Pancreas (tissue), 10 donors: ENCODE measurements around the gene ESPN. TPM values are rescaled to one million over a fixed set of nuclear protein-coding genes. Genes with fewer than 3 reads are reported as not detected.

Experiments used
- ATAC-seq, 4 donors: fragments of 200-7000 bp; cut with Tn5 transposase; one replicate each; pipeline versions ENCODE4 v1.8.0 to v1.9.1; 2020; ENCODE audit warnings: mild to moderate bottlenecking in 4 of 4, moderate library complexity in 4 of 4
- DNase-seq, 6 donors: peaks; one replicate each; pipeline ENCODE4 v3.0.0-alpha.2; 2020
- FAIRE-seq: peaks from 2 replicates; lab custom pipeline; 2012; peaks lifted over from hg19 to GRCh38; lab: Jason Lieb, UNC
- H3K27ac ChIP-seq, 4 donors: fragments of 200-600 bp; sonication (generic); 1 replicate in 3 of 4; 2 replicates in 1 of 4; pipeline versions ENCODE4 v1.5.0 to v1.8.0; 2020
- H3K27me3 ChIP-seq, 4 donors: fragments of 200-600 bp; one replicate each; pipeline ENCODE4 v1.8.0; 2021
- H3K36me3 ChIP-seq, 3 donors: fragments of 200-600 bp; sonication (generic) in 1 of 3; one replicate each; pipeline versions ENCODE4 v1.5.0 to v1.8.0; 2020 to 2021
- H3K4me1 ChIP-seq, 3 donors: fragments of 200-600 bp; one replicate each; pipeline ENCODE4 v1.8.0; 2021
- H3K4me3 ChIP-seq, 4 donors: fragments of 200-600 bp; sonication (generic) in 2 of 4; one replicate each; pipeline versions ENCODE4 v1.5.0 to v1.8.0; 2020 to 2021
- H3K9me3 ChIP-seq, 4 donors: fragments of 200-600 bp; one replicate each; pipeline ENCODE4 v1.8.0; 2021
- CTCF ChIP-seq, 4 donors: fragments of 200-600 bp; sonication (generic) in 3 of 4; IDR thresholded peaks; one replicate each; pipeline versions ENCODE4 v1.5.0 to v1.8.0; 2021; ENCODE audit warnings: antibody characterized with exemption in 4 of 4
- WGBS, 2 donors: extraction: QIAGEN DNeasy Blood & Tissue Kit; methylation state at CpG; one replicate each; pipeline ENCODE4 v1.1.7; 2013; 5-methylcytosine and 5-hydroxymethylcytosine counted together
- intact Hi-C, 3 donors: fragments of 100-400 bp; cut with DNase I; formaldehyde crosslinking; loops; one replicate each; pipeline versions ENCODE4 v1.11.1 to v1.14.2; 2022
- polyA plus RNA-seq, 2 donors: library from polyadenylated mRNA; stranded (reverse); fragments of 200-250 nt; gene quantifications; one replicate each; pipeline ENCODE4 v1.2.3, GENCODE V29; 2013
- total RNA-seq, 6 donors: library from RNA; stranded (reverse); fragmentation: NEBNext Ultra II Directional in 4 of 6; extraction: Animal tissue kit (Norgen Biotek cat#: 25700) in 4 of 6; gene quantifications; one replicate each; pipeline versions ENCODE4 v1.2.1 to v1.2.4, GENCODE V29; 2021 to 2023
- donor health status: healthy with polysubstance abuse.
- donor health status: DM: no; HTN: no; CAD: no; lungs with moderate emphysema.
- donor health status: DM: no; HTN: no; CAD: no.
- donor health status: control.
- donor health status: control.
- donor health status: Bipolar disorder and iron deficiency.
- donor health status: DM: yes; HTN: yes; CAD: no.
- donor health status: DM: no; HTN: no; CAD: no.
- donor health status: DM: no; HTN: no; CAD: no.
- donor health status: DM: yes; HTN: yes; CAD: no.

ESPN gene
- total and polyA plus RNA-seq, 8 donors = 0.28 to 2.5 (median 0.68) TPM

- ATAC-seq = no peak
- no peak overlapping the region for H3K4me3 ChIP-seq
- peak in 1 of 6 donors; percentile 50 for DNase-seq
- no peaks in the 10 kb centered on the region for H3K9me3 ChIP-seq
- no peaks in the 10 kb centered on the region for H3K36me3 ChIP-seq
- no peak overlapping the region for H3K27ac ChIP-seq
- TF ChIP-seq CTCF (IDR thresholded peaks at IDR 0.05) = no peak
- no peaks in the 10 kb centered on the region for H3K4me1 ChIP-seq
- H3K27me3 ChIP-seq = no peaks in the 10 kb centered on the region
- no peak for FAIRE-seq
- intact Hi-C loops = no loop called here
- 76 to 78% methylated on average over 19 to 20 of the region's 20 CpGs for WGBS, 2 donors
Measured at GRCh38 chr1:6503884-6504602, 79.5 kb downstream of the ESPN start.

GRCh38 chr1:6504887-6505286 lies 80.3 kb downstream of the ESPN start:
- Histone ChIP-seq H3K4me3 (no peak overlapping the region), H3K9me3 (no peaks in the 10 kb centered on the region), H3K4me1 (no peaks in the 10 kb centered on the region), H3K27ac (no peak overlapping the region), H3K27me3 (no peaks in the 10 kb centered on the region), H3K36me3 (no peaks in the 10 kb centered on the region)
- WGBS, 2 donors = 84 to 90% methylated on average over 15 of the region's 15 CpGs
- DNase-seq = no peak
- intact Hi-C loops = no loop called here
- no peak for FAIRE-seq
- no peak for TF ChIP-seq CTCF (IDR thresholded peaks at IDR 0.05)
- ATAC-seq = no peak

- no peak overlapping the region for H3K4me3 ChIP-seq
- intact Hi-C loops = no loop called here
- TF ChIP-seq CTCF (IDR thresholded peaks at IDR 0.05) = no peak
- DNase-seq (peak in 1 of 6 donors; percentile 44), ATAC-seq (no peak), FAIRE-seq (no peak)
- H3K27ac ChIP-seq = no peak overlapping the region
- WGBS, 2 donors = 78 to 81% methylated on average over 31 of the region's 31 CpGs
- no peaks in the 10 kb centered on the region for H3K36me3 ChIP-seq
- H3K9me3 ChIP-seq = no peaks in the 10 kb centered on the region
- no peaks in the 10 kb centered on the region for H3K4me1 ChIP-seq
- no peaks in the 10 kb centered on the region for H3K27me3 ChIP-seq
Measured at GRCh38 chr1:6505367-6506209, 81.0 kb downstream of the ESPN start.

- Histone ChIP-seq H3K4me1 (no peaks in the 10 kb centered on the region), H3K36me3 (no peaks in the 10 kb centered on the region), H3K27ac (no peak overlapping the region), H3K4me3 (no peak overlapping the region), H3K9me3 (no peaks in the 10 kb centered on the region), H3K27me3 (no peaks in the 10 kb centered on the region)
- ATAC-seq (no peak), DNase-seq (peak in 1 of 6 donors; percentile 37), FAIRE-seq (no peak)
- WGBS, 2 donors = 65 to 80% methylated on average over 31 of the region's 31 CpGs
- no peak for TF ChIP-seq CTCF (IDR thresholded peaks at IDR 0.05)
- intact Hi-C loops = no loop called here
Measured at GRCh38 chr1:6506210-6507036, 81.8 kb downstream of the ESPN start.
